Ishikawa (cell line): ENCODE results near the gene SCAPER.

Experiments used
- CEBPB ChIP-seq: IDR thresholded peaks from 2 replicates; pipeline ENCODE4 v1.6.1; 2012
- CREB1 ChIP-seq: IDR thresholded peaks from 2 replicates; pipeline ENCODE4 v1.6.1; 2012; ENCODE audit warnings: low read depth
- EGR1 ChIP-seq: IDR thresholded peaks from 2 replicates; pipeline ENCODE4 v1.6.1; 2012
- EP300 ChIP-seq: IDR thresholded peaks from 2 replicates; pipeline ENCODE4 v1.6.1; 2012; ENCODE audit warnings: borderline replicate concordance
- FOXM1 ChIP-seq: IDR thresholded peaks from 2 replicates; pipeline ENCODE4 v1.6.1; 2012; ENCODE audit warnings: low read depth, borderline replicate concordance
- NFIC ChIP-seq: IDR thresholded peaks from 2 replicates; pipeline ENCODE4 v1.6.1; 2012
- RAD21 ChIP-seq: IDR thresholded peaks from 2 replicates; pipeline ENCODE4 v1.6.1; 2012; ENCODE audit warnings: low read depth
- TAF1 ChIP-seq: IDR thresholded peaks from 2 replicates; pipeline ENCODE4 v1.6.1; 2012; ENCODE audit warnings: low read depth, mild to moderate bottlenecking
- TCF12 ChIP-seq: IDR thresholded peaks from 2 replicates; pipeline ENCODE4 v1.6.1; 2012; ENCODE audit warnings: low read depth
- TEAD4 ChIP-seq: IDR thresholded peaks from 2 replicates; pipeline ENCODE4 v1.6.1; 2012
- YY1 ChIP-seq: IDR thresholded peaks from 2 replicates; pipeline ENCODE4 v1.6.1; 2012; ENCODE audit warnings: low read depth
- ZBTB7A ChIP-seq: IDR thresholded peaks from 2 replicates; pipeline ENCODE4 v1.6.1; 2012; ENCODE audit warnings: low read depth
- TF ChIP-seq, protein P1 (sequence below): IDR thresholded peaks from 2 replicates; pipeline ENCODE4 v1.6.1; 2012
- TF ChIP-seq, protein P2 (sequence below): IDR thresholded peaks from 2 replicates; pipeline ENCODE4 v1.6.1; 2012; ENCODE audit warnings: low read depth, mild to moderate bottlenecking
- TF ChIP-seq, protein P3 (sequence below): IDR thresholded peaks from 2 replicates; pipeline ENCODE4 v1.6.1; 2012

The SCAPER gene

DNA sequence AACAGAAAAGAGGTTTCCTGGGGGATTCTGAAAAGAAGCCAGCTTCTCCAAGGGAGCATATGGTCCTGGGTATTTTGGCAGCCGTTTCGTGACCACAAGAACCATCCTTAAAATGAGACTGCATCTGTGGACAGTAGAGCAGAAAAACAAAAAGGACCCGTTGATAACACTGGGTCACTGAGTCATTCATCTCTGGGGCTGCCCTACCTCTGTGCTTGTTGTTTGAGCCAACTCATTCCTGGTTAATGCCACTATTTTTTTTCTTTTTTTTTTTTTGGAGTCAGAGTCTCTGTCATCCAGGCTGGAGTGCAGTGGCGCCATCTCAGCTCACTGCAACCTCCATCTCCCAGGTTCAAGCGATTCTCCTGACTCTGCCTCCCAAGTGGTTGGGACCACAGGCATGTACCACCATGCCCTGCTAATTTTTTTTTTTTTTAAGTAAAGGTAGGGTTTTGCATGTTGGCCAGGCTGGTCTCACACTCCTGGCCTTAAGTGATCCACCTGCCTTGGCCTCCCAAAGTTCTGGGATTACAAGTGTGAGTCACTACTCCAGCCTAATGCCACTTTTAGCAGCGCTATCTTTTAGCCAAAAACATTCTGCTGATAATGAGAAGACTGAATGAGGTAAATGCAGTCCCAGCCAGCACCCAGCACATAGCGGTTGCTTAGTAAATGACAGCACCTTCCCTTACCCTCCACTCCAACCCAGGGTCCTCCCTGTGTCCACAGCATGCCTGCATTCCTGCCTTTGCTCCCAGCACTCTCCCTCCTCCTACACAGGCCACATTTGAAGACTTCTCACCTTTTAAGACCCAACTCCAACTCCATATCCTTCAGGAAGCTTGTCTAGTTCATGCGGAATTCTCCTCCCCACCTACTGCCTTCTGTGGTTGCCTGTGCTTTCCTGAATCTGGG, 577.7 kb downstream of the SCAPER start:
- TF ChIP-seq, protein P1, sequence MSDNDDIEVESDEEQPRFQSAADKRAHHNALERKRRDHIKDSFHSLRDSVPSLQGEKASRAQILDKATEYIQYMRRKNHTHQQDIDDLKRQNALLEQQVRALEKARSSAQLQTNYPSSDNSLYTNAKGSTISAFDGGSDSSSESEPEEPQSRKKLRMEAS: no peak
- TF ChIP-seq CREB1: no peak
- TF ChIP-seq, protein P2, sequence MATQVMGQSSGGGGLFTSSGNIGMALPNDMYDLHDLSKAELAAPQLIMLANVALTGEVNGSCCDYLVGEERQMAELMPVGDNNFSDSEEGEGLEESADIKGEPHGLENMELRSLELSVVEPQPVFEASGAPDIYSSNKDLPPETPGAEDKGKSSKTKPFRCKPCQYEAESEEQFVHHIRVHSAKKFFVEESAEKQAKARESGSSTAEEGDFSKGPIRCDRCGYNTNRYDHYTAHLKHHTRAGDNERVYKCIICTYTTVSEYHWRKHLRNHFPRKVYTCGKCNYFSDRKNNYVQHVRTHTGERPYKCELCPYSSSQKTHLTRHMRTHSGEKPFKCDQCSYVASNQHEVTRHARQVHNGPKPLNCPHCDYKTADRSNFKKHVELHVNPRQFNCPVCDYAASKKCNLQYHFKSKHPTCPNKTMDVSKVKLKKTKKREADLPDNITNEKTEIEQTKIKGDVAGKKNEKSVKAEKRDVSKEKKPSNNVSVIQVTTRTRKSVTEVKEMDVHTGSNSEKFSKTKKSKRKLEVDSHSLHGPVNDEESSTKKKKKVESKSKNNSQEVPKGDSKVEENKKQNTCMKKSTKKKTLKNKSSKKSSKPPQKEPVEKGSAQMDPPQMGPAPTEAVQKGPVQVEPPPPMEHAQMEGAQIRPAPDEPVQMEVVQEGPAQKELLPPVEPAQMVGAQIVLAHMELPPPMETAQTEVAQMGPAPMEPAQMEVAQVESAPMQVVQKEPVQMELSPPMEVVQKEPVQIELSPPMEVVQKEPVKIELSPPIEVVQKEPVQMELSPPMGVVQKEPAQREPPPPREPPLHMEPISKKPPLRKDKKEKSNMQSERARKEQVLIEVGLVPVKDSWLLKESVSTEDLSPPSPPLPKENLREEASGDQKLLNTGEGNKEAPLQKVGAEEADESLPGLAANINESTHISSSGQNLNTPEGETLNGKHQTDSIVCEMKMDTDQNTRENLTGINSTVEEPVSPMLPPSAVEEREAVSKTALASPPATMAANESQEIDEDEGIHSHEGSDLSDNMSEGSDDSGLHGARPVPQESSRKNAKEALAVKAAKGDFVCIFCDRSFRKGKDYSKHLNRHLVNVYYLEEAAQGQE: no peak

DNA sequence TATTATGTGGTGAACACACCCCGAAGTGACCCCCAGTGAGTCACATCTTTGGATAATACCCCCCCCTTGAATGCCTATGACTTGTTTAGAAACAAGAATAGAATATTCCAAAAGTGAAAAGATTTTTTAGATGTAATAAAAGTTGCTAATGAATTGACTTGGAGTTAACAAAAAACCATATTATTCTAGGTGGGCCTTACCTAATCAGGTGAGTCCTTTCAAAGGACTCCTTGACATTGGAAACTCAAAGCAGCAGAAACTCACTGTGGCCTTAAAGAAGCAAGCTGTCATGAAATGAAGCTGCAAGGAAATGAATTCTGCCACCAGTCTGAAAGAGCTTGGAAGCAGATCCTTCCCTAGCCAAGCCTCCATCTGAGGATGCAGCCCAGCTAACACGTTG, 579.4 kb downstream of the SCAPER start:
- TF ChIP-seq, protein P1: no peak
- TF ChIP-seq TAF1 (no peak), CREB1 (no peak), TEAD4 (no peak), RAD21 (no peak), NFIC (no peak), TCF12 (no peak)
- TF ChIP-seq, protein P3, sequence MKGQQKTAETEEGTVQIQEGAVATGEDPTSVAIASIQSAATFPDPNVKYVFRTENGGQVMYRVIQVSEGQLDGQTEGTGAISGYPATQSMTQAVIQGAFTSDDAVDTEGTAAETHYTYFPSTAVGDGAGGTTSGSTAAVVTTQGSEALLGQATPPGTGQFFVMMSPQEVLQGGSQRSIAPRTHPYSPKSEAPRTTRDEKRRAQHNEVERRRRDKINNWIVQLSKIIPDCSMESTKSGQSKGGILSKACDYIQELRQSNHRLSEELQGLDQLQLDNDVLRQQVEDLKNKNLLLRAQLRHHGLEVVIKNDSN: no peak

DNA sequence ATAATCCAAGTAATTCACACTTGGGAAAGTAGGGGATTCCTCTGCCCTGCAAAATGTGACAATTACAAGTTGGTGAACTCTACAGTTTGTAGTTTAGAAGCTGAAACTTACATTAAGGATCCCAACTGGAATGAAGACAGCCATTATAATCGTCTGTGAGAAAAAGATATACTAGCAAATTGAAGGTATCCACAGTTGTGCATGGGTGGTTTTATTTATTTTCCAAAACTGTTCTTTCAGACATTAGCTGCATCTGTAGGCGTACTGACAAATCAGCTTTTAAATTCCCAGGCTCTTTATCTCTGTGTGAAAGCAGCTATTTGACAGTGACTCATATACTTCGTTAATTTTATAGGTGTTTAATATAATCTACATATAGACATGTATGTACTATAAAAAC, 581.1 kb downstream of the SCAPER start:
- TF ChIP-seq TEAD4 (no peak), CREB1 (no peak), FOXM1 (no peak)

DNA sequence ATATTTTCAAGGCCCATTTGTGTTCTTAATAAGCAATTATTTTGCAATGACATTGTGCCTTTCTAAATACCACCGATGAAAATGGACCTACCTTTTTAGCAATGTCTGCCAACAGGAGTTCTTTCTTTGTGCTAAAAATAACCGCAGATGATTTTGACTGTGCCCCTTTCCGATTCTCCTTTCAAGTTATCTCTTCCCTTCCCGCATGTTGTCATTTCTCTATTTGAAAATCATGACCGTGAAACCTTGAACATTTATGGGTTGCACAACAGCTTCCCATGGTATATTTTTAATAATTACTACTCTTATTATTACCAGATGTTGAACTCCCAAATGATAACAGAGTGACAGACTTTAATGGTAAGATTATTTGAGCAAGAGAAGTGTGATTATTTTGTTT, 583.5 kb downstream of the SCAPER start:
- no peak for TF ChIP-seq TAF1
- TF ChIP-seq TEAD4: no peak
- no peak for TF ChIP-seq EGR1
- TF ChIP-seq, protein P2: no peak
- no peak for TF ChIP-seq CEBPB
- no peak for TF ChIP-seq EP300

DNA sequence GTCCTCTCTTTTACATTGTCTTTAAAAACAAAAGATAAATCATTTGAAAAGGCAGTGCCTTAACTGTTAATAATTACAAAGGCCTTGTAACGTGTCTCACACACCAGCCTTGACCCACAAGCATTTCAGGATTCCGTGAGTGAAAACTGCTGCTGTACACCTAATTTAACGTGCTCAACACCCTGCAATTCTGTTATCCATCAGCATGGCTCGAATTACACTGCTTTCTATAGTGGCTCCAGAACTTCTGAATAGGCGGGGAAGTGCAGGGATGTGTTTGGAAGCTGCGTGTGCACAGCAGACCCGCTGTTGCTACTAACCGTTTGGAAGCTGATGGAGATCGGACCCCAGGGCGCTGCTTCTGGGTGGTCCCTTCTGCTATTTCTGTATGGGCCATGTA, 584.0 kb downstream of the SCAPER start:
- no peak for TF ChIP-seq CREB1
- no peak for TF ChIP-seq TAF1
- no peak for TF ChIP-seq EP300
- TF ChIP-seq EGR1: no peak
- TF ChIP-seq CEBPB: no peak
- TF ChIP-seq TEAD4: no peak
- no peak for TF ChIP-seq FOXM1
- no peak for TF ChIP-seq ZBTB7A
- TF ChIP-seq, protein P3: no peak
- TF ChIP-seq NFIC: no peak
- no peak for TF ChIP-seq YY1
- TF ChIP-seq, protein P1: no peak
- TF ChIP-seq, protein P2: no peak
- TF ChIP-seq RAD21: no peak
- TF ChIP-seq TCF12: no peak
